HG03520 (cell line): ENCODE measurements around the gene ILKAP.

Source experiments
- ATAC-seq: cut with Tn5 transposase; IDR thresholded peaks from one replicate; pipeline ENCODE4 v1.9.1; 2021; ENCODE audit warnings: mild to moderate bottlenecking, moderate library complexity; ENCODE audit not compliant: unreplicated experiment

The ILKAP gene

DNA sequence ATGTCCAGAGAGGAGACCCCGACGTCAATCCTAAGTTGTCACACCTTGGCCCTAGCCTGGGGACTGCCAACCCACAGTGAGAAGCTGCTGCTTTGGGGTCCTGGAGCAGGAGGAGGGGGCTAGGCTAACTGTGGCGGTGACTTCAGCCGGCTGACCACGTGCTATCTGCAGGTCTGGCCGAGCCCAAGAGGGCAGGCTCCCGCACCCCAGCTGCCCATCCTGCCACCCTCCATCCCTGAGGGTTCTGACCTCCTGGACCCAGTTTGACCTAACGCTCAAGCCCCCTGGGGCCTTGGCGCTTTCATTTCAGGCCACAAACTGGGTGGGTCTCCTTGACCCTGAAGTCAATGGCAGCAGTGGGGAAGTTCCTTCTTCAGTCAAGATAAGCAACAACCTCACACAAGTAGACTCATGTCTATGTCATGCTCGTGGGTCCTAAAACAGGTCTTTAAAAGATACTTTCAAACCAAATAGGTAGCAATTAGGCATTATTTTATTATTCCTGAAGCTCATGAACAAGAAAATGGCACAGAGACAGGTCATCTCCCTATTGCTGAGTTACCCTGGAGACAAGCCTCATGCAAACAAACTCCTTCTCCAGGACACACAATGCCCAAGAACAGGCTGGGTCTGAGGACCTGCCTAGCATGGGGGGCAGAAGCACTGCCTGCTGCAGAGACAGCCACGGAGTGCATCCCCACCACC lies 34.1 kb upstream of the ILKAP start:
- ATAC-seq, result no peak

DNA sequence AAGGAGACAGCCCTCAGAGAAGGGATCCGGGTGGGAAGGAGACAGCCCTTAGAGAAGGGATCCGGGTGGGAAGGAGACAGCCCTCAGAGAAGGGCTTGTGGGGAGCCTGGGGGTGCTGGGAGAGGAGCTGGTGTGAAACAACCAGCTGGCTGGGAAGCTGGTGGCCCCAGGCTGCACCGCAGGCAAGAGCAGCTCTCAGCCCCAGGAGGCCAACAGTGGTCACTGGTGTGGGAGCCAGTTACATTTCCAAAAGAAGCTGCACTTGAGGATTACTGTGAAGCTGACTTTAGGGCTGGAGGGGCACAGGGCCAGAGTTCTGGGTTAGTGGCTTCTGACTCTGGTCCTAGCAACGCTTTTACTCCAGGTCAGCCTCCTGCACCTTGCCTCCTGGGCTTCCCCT lies 33.1 kb upstream of the ILKAP start:
- ATAC-seq, result no peak

DNA sequence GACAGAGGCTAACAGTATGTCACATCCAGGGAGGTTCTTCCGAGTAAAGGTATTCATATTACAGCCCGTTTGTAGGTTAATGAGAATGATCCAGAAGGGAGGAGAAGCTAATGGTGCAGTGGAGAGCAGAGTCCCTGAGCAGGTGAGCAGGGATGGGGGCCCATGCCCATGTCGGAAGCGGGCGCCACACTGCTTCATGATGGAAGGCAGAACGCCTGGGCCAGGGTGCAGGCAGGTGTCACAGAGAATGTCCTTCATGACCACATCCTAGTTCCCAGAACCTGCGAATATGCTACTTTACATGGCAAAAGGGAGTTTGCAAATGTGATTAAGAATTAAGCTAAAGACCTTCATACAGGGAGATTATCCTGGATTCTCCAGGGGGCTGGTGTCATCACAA lies 32.4 kb upstream of the ILKAP start:
- ATAC-seq, result no peak

DNA sequence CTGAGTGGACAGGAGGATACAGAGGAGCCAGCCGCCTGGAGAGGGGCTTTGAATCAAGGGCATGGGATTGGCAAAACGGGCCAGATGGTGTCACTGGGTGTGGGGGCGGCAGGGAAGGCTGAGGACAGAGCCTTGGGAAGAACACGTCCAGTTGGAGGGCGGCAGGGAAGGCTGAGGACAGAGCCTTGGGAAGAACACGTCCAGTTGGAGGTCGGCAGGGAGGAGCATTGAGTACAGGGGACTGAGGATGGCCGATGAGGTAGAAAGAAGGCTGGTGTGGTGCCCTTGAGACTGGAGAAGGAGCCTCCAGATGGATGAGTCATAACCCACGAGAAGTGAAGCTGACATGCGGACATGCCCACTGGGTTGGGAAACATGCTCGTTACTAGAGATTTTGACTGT lies 31.8 kb upstream of the ILKAP start:
- ATAC-seq, result no peak

DNA sequence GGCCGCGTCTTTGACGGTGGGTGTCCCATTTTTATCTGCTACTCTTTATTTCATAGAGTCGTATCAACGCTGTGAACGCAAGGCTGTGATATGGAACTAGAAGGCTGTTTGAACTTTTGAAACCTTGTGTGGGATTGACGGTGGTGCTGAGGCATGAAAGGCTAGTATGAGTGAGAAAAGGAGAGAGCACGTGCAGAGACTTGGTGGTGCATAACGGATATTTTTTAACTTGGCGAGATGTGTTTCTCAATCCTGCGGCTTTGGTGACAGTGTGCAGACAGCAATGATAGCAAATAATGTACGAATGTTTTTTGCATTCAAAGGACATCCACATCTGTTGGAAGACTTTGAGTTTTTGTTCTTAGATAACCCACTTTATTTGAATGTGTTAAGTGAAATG lies 30.1 kb upstream of the ILKAP start:
- ATAC-seq, result no peak

DNA sequence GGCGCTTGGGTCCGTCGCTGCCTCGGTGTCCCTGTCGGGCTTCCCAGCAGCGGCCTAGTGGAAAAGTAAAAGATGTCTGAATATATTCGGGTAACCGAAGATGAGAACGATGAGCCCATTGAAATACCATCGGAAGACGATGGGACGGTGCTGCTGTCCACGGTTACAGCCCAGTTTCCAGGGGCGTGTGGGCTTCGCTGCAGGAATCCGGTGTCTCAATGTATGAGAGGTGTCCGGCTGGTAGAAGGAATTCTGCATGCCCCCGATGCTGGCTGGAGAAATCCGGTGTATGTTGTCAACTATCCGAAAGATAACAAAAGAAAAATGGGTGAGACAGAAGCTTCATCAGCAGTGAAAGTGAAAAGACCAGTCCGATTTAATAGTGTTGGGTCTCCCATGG lies 28.3 kb upstream of the ILKAP start:
- ATAC-seq, result no peak

DNA sequence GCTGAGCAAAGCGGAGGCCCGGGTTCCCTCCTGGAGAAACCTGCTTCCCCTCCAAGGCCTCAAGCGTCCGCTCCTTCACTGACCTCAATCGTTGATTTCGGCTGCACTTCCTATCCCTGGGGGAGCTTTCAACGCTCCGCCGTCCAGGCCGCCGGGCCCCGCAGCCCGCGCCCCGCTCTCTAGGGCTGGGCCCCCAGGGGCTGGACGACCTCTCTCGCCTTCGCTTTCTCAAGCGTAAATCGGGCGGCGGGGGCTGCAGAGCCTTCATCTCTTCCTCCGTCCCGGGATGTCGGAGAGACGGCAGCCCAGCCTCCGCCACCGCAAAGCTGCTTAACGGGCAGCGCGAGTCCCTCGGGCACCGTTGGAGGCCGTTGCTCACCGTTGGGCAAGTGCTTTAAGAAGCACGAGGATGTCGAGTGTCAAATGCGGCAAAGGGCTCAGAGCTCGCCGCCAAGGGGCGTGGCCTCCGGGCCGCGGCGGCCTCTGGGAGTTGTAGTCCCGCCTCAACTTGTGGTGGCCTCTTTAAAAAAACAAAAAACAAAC lies 27.8 kb upstream of the ILKAP start:
- ATAC-seq, result peak; percentile 58

DNA sequence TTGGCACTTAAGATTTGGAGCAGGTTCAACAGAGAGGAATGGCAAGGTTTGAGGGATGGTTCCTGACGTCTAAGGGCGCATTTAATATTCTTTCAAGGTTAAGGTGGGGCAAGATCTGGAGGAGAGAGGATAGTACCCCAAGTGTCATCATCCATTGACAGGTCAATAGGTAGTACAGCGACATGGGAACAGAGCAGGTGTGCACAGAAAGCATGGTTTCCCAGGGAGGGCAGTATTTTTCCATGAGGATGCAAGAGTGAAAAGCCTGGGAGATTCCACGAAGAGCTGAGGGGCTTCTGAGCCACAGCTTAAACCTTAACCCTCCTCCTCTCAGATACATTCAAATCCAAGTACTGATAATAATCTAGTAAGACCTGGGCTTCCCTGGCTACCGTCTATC lies 27.2 kb upstream of the ILKAP start:
- ATAC-seq, result no peak

DNA sequence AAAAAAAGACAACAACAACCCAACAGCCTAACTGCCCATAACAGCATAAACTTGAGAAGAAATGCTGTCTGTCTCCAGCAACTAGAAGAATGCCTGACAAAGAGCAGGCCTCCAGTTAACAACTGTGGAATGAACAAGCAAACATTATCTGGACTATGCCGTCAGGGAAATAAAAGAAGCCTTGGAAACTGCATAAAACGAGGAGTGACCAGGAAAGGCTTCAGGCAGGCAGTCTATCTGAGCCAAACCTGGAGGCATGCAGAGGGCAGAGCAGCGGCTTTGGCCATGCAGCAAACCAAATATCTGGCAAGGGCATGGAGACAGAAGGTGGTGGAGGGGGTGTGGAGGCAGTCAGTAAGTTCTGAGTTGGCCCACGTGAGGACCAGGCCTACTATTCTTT lies 25.2 kb upstream of the ILKAP start:
- no peak for ATAC-seq

DNA sequence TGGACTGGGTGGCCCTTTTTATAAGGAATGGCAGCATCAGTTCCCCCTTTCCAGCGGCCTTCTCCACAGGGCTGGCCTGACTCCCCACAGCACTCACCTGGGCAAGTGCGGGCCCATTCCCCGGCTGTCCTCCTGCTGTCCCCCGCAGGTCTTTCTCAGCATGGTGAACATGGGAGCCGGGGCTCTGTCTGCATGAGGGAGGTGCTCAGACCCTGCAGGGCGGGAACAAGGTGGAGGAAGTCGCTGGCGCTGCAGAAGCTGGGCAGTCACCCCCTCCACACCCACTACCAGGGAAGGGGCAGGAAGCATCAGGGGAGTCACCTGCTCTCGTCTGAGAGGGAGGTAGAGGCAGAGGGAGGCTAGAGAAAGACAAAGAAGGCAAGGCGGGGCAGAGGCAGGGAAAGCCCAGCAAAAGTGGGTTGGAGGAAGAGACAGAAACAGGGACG lies 24.1 kb upstream of the ILKAP start:
- no peak for ATAC-seq

DNA sequence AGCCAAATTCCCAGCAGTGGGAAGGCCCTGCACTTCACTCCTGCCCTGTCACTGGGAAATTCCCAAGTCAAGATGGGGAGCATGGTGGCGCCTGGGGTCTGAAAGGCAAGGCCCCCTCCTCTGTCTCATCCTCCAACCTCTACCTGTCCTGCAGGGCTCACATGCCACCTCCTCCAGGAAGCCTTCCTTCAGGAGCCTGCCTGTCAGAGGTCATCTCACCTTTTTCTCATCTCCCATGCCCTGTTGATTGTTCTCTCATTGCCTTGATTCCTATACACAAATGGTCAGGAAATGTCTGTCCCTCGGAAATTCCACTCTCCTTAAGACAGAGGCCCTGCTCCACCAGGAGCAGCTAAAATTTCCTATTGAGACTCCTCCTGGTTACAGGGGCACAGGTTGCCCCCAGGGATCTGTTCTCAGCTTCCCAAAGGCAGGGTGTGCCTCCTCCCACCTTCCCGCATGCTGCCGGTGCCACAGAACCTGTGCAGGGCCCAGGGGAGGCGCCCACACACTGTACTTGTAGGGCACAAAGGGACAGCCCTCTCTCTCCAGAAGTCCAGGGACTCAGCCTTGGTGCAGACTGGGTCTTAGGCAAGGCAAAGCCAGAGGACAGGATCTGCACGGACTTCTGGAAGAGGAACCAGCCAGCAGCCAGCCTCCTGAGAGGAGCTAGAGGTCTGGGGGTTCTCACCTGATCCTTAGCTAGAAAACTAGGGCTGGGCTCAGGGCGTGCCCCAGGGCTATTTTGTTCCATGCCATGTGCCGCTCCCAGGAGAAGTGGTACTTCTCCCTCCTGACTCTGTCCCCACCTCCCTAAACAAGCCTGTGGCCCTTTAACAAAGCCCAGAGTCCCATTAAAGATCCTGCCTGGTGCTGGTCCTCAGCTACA lies 23.4 kb upstream of the ILKAP start:
- ATAC-seq, result no peak

DNA sequence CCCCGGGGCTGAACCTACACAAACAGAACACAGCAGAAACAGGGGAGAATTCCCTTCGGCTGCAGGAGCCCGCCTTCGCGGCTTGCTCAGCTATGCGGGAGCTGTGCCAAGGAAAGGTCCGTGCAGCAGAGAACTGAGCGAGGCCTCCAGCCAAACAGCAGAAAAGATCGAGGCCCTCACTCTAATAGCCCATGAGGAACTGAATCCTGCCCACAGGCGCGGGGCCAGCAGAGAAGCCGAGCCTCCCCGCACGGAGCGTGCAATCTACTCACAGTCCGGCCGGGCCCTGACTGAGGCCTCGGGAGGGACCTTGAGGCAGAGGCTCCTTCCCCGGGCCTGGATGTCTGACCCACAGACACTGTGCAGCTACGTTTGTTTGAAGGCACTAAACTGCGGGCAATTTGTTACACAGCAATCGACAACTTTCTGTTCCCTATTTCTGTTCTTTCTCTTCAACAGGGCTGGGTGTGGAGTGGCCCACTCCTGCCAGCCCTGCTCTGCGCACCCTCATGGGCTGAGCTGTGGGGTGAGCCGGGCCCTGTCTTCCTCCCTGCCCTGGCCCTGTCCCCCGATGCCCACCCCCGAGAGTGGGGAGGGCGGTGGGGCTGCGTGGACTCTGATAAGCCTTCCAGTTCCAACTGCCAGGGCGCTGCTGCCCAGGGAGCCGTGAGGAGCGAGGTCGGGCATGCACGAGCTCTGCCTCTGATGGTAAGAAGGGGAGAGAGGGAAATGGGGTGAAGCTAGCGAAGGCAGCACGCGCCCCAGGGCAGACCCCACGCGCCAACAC lies 22.6 kb upstream of the ILKAP start:
- no peak for ATAC-seq

DNA sequence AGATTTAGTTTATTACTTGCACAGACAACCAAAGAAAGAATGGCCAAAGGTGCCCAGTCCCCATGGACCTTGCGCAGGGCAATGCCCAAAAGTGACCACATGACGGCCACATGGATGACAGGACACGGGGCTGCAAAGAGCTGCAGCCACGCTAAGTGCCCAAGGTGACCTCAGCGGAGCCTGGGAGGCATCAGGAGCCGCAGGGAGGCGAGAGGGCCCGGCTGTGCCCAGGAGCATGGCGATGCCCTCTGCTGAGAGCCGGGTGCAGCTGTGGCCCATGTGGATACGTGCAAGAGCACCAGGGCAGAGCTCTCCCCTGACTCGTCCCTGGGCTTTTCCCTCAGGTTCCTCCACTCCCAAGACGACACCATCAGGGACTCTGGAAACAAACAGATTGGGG lies 21.6 kb upstream of the ILKAP start:
- ATAC-seq, result no peak

DNA sequence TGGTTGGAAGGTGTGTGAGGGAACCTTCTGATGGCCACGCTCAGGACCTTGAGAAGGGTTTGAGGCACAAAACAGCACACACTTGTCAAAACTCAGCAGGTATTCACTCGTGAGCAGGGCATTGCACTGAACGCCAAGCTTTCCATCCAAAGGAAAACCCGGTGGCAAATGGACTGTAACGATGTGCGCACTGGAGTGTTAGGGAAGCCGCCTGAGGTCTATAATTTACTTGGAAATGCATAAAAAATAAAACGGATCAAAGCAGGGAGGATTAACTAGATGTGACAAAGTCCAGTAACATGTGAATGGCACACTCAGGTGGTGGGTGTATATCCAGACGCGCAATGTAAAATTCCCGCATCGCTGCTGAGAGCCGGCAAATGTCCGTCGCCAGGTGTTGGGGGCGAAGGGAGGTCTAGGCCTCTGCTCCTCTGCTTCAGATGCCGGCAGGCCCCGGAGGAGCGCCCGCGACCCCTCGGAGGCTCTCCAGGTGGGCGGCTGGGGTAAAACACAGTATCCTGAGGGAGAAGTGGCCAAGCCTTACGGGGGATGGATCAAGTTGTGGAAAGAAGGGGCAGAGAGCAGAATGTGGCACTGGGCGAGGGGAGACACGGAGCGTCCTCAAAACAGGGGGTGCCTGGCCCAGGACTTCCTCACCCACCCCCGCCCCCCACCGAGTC lies 21.0 kb upstream of the ILKAP start:
- ATAC-seq, result no peak

DNA sequence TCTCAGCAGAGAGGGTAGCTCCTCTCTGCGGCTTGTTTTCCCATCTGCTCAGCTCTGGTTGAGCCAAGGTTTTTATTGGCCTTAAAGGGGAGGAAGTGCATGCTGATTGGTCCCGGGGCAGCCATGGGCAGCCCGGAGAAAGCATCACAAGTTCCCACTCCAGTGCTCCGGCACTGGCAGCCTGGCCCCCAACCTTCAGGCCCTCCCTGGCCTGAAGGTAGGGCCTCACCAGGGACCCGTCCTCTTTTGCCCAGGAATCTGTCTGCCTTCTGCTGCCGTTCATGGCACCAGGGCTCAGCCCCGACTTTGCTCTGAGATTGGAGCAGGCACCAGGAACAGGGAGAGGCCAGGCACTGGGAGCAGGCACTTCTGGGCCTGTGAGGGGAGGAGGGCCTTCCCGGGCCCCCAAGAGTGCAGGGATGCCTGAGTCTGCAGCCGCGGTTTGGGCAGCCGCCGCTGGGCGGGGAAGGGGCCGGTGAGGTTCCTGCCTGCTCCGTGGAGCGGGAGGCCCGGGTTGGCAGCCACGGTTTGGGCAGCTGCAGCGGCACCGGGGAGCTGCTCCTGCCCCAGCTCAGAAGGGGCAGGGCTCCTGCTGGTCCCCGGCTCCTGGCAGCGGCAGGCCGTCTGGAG lies 17.5 kb upstream of the ILKAP start:
- ATAC-seq, result no peak

DNA sequence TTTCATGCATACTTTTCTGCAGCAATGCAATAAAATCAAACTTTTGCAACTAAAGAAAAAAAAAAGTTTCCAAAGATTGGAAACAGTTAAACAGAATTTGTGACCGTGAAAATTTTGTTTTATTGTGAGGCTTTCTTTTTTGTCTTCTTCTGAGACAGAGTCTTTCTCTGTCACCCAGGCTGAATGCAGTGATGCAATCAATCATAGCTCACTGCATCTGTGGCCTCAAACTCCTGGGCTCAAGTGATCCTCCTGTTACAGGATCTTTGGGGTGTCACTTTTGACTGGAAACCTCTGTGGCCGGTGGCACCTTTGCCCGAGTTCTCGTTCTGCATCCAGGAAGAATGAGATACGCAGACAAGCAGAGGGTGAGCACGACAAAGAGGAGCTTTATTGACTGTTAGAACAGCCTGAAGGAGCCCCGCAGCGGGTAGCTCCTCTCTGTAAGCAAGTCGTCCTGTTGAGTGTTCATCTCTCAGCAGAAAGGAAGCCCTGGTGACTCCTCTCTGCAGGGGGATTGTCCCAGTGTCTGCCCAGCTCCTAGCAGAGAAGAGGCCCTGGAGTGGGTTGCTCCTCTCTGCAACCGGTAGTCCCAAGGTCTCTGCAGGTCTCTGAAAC lies 16.9 kb upstream of the ILKAP start:
- ATAC-seq, result no peak

DNA sequence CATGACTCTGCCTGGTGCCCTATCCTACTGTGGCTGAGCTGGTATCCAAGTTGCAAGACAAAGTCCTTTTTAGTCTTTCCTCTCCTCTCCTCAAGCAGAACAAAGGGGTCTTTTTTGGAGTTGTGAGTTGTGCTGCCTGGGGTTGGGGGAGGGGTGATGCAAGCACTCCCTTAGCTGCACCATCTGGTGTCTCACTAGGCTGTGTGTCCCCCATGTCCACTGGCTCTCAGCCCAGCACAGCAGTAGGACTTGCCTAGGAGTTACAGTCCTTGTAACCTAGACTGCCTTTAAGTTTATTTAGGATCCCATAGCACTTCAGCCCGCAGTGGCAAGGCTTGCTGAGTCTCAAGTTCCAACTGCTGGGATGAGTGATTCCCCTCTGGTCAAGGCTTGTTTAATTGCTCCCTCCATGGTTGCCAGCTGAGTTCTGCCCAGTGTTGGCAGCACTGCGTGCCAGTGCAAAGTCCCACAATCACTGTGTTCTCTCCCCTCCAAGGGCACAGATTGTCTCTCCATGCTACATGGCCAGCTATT lies 13.2 kb upstream of the ILKAP start:
- ATAC-seq, result no peak

DNA sequence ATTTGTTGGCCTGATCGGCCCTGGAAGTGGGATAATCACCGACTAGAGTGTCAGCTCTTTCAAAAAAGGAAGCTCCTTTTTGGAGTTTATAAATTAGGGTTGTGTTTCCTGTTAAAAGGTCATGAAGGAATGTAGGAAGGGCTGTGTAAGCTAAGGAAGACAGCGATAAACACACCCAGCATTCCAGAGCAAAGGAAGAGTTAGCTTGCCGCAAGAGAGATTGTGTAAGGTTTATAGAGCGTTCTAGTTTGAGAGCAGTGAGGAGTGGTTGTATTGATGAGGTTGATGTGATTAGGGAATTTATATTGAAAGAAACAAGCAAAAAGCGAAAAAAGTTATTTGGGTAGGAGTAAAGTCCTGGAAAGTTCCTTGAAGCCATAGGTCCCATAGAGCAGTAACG lies 3.5 kb upstream of the ILKAP start:
- no peak for ATAC-seq

DNA sequence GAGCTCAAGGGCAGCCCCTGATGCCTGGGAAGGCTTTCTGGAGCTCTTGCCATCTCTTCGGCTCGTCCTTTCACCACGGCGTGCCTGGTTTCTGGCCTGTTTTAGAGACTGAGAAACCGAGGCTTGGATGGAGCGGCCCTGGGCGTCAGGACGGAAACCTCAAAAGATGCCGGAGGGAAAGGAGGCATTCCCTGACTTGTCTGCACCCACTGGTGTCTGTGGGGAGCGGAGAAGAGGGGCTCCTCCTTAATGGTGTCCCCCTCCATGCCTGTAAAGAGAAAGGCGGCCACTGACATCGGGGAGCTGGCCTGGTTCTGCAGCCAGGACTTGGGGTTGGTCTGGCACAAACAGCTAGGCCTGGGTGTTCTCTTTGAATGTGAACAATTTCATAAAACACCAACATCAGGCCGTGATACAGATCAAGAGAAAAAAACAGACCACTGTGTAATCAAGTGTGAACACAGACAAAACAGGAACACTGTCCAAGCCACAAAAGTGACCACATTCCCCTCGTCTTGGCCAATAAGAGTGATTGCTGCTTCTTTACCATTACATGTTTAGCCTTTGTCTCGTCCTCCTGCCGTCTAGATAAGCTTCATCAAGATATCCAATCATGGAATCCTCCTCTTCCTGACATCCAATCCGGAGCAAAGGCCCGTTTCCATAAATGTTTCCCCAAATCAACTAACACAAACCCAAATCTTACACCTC lies 633 bp upstream of the ILKAP start:
- ATAC-seq, result peak; percentile 14
